Activated T-helper 2 cell treated with anti-CD3 and anti-CD28 coated beads, Interferon-gamma antibody, Interleukin-2, Interleukin-4, amounts not matched to agents 10 μg/mL and 5 μg/mL and 100 μg/mL, durations not matched to agents 14 hours and 24 hours and 36 hours (primary cell): ENCODE results near the gene CHRNA10. TPM values are rescaled to one million over a fixed set of nuclear protein-coding genes. Genes with fewer than 3 reads are reported as not detected.
A peak's percentile ranks its signal among the peaks of the same experiment; 100 is the strongest.

Experiments used
- DNase-seq: peaks from one replicate; pipeline ENCODE4 v3.0.0; 2021; ENCODE audit warnings: low spot score
- H3K27ac Mint-ChIP-seq: one replicate; pipeline ENCODE4 v1.8.0; 2021; ENCODE audit warnings: mixed read lengths
- H3K27me3 Mint-ChIP-seq: one replicate; pipeline ENCODE4 v1.8.0; 2021; ENCODE audit warnings: low read depth, mixed read lengths
- H3K36me3 Mint-ChIP-seq: one replicate; pipeline ENCODE4 v1.8.0; 2021; ENCODE audit warnings: low read depth, mixed read lengths
- H3K4me1 Mint-ChIP-seq: one replicate; pipeline ENCODE4 v1.8.0; 2021; ENCODE audit warnings: low read depth, mixed read lengths
- H3K4me3 Mint-ChIP-seq: one replicate; pipeline ENCODE4 v1.8.0; 2021; ENCODE audit warnings: low read depth, mild to moderate bottlenecking, moderate library complexity, mixed read lengths
- H3K9me3 Mint-ChIP-seq: one replicate; pipeline ENCODE4 v1.8.0; 2021; ENCODE audit warnings: mixed read lengths
- intact Hi-C: fragments of 100-400 bp; cut with micrococcal nuclease; formaldehyde crosslinking; loops from one replicate; pipeline ENCODE4 v1.15.1; 2023
- total RNA-seq: library from RNA; stranded (reverse); gene quantifications from 2 replicates; pipeline ENCODE4 v1.2.3, GENCODE V29; 2022

The CHRNA10 gene, protein sequence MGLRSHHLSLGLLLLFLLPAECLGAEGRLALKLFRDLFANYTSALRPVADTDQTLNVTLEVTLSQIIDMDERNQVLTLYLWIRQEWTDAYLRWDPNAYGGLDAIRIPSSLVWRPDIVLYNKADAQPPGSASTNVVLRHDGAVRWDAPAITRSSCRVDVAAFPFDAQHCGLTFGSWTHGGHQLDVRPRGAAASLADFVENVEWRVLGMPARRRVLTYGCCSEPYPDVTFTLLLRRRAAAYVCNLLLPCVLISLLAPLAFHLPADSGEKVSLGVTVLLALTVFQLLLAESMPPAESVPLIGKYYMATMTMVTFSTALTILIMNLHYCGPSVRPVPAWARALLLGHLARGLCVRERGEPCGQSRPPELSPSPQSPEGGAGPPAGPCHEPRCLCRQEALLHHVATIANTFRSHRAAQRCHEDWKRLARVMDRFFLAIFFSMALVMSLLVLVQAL
- total RNA-seq, result 2.2 and 2.4 TPM in 2 replicates

DNA sequence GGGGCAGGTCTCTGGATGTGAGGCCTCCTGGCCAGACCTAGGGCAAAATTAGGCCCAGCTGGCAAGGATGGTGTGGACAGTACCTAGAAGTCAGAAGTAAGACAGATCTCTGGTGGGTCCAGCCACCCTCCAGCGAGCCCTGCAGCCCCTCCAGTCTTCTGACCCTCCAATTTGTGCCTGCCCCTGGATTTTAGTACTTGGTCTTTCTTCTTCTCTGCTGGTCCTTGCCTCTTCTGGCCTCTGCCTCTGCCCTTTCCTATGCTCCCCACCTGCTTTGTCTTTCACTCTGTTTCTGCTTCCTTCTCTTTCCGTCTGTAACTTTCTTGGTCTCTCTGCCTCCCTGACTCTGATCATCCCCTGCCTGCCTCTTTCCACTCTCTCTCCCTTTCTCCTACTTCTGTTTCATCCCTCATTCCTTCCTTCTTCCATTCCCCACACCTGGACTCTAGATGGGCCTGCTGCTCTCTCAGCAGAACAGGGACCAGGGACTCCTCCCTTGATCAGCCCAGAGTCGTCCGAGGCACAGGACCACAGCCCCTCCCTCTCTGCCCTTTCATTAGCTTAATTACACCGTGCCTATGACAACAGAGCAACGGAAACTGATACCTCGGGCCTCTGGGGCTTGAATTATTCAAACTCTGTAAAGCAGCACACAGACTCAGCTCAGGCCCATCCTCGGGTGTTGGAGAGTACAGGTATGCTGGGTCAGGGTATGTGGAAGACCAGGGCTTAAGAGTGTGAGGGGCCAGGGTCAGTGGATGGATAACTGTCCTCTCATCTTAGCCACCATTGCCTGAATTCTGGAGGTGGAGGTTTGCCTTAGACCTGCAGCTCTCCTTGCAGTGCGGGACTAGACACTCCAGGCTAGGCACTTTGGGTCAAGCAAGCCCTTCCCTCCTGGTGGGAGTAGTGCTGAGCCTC, at the start of gene CHRNA10:
CHRNA10 (minus strand) TSS at position 51 of the 921 bp plus-strand sequence. CDS start 72 bp downstream, outside the sequence.
- Mint-ChIP-seq H3K9me3 (no peaks in the 10 kb centered on the region), H3K4me3 (no peak within 1 kb of the TSS), H3K4me1 (no peaks in the 10 kb centered on the region), H3K27ac (no peak within 1 kb of the TSS), H3K27me3 (no peaks in the 10 kb centered on the region), H3K36me3 (peaks cover 42% of the 10 kb centered on the region)
- DNase-seq, result no peak
- intact Hi-C loops, result no loop called here

DNA sequence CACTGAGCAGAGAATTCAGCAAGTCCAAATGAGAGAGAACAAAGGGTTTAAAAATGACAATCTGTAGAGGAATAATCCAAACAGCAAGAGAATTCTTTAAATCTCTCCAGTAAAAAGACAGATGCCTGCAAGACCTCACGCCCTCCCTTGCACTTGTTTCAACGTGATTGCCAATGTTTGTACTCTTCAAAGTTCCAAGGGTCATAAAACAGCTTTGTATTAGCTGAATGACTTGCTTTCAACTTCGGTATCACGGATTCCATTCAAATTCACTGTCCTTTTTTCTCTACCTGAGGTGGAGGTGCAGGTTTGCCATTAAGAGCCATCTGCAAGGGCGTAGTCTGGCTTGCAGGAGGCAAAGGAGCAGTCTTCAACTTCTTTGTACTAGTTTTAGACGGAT, 41.1 kb upstream of the CHRNA10 start:
- Mint-ChIP-seq H3K27ac (no peak overlapping the region), H3K4me1 (peaks cover 3% of the 10 kb centered on the region), H3K27me3 (no peaks in the 10 kb centered on the region), H3K36me3 (peaks cover 70% of the 10 kb centered on the region), H3K4me3 (no peak overlapping the region), H3K9me3 (no peaks in the 10 kb centered on the region)
- no peak for DNase-seq
- intact Hi-C loops, result no loop called here

DNA sequence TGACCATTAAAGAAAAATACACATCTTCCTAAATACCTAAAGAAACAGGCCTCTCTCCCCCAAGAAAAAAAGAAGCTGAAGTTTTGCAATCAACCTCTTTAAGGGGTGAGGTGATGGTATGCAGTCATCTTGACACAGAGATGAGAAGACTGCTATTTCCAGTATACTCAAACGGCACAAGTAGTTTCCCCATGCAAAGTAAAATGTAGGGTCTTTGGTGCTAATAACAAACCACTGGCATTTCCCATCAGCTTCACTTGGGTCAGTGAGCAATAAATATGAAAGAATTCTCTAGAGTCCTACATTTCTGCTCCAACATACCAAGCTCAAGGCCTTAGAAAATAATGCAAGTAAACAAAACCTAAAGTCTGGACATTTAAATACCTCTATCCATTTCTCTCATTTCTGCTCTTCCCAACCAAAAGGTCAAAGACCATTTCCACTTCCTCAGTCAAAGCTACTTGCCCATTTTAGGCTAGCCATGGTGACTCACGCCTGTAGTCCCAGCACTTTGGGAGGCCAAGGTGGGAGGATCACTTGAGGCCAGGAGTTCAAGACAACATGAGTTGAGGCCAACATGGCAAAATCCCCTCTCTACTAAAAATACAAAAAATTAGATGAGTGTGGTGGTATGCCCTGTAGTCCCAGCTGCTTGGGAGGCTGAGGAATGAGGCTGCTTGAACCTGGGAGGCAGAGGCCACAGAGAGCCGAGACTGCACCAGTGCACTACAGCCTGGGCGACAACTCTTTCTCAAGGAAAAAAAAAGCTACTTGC, 39.5 kb upstream of the CHRNA10 start:
- Mint-ChIP-seq H3K27me3 (no peaks in the 10 kb centered on the region), H3K4me1 (peaks cover 4% of the 10 kb centered on the region), H3K27ac (peak overlapping the region; percentile 76), H3K36me3 (peaks cover 72% of the 10 kb centered on the region), H3K9me3 (no peaks in the 10 kb centered on the region), H3K4me3 (no peak overlapping the region)
- no peak for DNase-seq
- intact Hi-C loops, result no loop called here

DNA sequence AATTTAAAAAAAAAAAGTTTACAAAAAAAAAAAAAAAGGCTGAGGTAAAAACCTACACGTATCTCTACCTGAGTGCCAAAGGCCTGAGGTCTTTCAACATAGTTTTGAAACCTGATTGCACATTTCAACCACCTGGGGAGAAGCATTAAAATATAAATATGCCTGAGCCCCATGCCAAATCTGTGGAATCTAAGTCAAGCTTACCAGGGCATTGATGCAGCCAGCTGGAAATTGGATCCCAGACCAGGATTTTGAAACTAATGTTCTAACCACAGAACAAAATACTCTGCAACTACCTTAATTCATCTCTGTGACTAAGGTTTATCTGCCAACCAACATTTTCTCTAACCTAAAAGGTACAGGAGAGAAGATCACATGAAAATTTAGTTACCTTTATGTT, 38.8 kb upstream of the CHRNA10 start:
- Mint-ChIP-seq H3K4me3 (no peak overlapping the region), H3K9me3 (no peaks in the 10 kb centered on the region), H3K27me3 (no peaks in the 10 kb centered on the region), H3K27ac (no peak overlapping the region), H3K36me3 (peaks cover 73% of the 10 kb centered on the region), H3K4me1 (peaks cover 4% of the 10 kb centered on the region)
- no peak for DNase-seq
- intact Hi-C loops, result no loop called here

DNA sequence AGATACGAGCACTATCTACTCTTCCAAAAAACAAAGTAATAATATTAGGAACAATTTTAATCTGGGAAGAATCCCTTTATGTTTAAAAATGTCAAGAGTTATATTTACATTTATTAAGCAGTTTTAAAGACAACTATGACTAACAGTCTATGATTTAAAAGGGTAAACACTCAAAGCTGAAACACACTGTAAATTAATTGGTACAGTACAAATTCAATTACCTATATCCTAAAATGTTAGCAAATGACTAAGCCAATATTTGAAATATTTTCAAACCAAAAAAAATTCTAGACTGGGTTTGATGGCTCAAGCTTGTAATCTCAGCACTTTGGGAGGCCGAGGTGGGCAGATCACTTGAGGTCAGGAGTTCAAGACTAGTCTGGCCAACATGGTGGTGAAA, 36.0 kb upstream of the CHRNA10 start:
- no peak for DNase-seq
- peaks cover 6% of the 10 kb centered on the region for H3K4me1 Mint-ChIP-seq
- peaks cover 69% of the 10 kb centered on the region for H3K36me3 Mint-ChIP-seq
- no peaks in the 10 kb centered on the region for H3K9me3 Mint-ChIP-seq
- H3K27ac Mint-ChIP-seq, result no peak overlapping the region
- H3K27me3 Mint-ChIP-seq, result no peaks in the 10 kb centered on the region
- no peak overlapping the region for H3K4me3 Mint-ChIP-seq
- intact Hi-C loops, result no loop called here

DNA sequence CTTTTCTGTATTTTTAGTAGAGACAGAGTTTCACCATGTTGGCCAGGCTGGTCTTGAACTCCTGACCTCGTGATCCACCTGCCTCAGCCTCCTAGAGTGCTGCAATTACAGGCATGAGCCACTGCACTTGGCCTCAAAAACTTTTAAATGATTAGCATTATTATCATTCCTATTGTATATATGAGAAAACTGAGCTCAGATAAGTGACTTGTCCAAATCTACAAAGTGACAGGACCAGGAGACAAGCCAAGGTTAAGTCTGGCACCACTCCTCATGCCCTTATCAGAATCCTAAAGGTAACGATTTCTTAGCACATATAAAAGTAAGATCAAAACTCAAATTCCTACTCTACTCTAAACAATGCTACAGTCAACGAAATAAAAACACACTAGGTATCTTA, 32.2 kb upstream of the CHRNA10 start:
- no peak for DNase-seq

DNA sequence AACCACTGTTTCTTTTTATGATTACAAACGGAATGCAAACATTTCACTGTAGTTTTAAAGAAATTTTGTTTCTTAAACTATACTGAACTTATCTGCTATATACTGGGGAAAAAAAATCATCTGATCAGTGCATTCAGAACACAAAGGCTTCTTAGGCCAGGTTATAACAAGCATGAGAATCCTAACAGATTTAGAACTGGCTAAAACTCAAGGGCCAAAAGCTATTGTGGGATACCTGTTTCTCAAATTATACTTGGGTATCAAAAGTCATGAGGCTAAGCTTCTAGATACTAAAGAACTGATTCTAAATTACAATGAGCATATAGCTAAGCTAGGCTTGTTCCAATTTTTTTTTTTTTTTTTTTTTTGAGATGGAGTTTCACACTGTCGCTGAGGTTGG, 29.7 kb upstream of the CHRNA10 start:
- intact Hi-C loops, result no loop called here
- H3K4me1 Mint-ChIP-seq, result peaks cover 2% of the 10 kb centered on the region

More for the DNA sequence above, 32.2 kb upstream of the CHRNA10 start:
- Mint-ChIP-seq H3K4me1 (peaks cover 4% of the 10 kb centered on the region), H3K27me3 (no peaks in the 10 kb centered on the region), H3K27ac (no peak overlapping the region), H3K36me3 (peaks cover 73% of the 10 kb centered on the region), H3K9me3 (no peaks in the 10 kb centered on the region), H3K4me3 (no peak overlapping the region)
- intact Hi-C loops, result no loop called here

DNA sequence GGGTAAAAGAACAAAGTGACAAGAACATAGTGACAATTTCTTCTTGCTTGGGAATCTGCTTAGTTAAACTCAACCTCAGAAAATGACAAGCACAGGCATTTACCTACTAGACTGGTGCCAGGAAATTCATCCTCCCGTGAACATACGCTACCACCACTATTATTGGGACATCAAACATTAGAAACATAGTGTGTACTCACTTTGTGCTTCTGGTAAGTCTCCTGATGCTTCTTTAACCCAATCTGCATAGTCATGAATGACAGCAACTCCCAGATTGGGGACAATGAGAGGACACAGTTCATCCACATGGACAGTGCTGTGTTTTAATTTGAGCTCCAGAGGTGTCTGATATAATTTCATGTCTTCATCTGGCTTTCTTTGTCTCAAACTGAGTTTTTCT, 29.2 kb upstream of the CHRNA10 start:
- H3K27ac Mint-ChIP-seq, result no peak overlapping the region
- H3K36me3 Mint-ChIP-seq, result peaks cover 70% of the 10 kb centered on the region
- DNase-seq, result no peak
- intact Hi-C loops, result no loop called here
- no peak overlapping the region for H3K4me3 Mint-ChIP-seq
- no peaks in the 10 kb centered on the region for H3K9me3 Mint-ChIP-seq
- peaks cover 2% of the 10 kb centered on the region for H3K4me1 Mint-ChIP-seq
- H3K27me3 Mint-ChIP-seq, result no peaks in the 10 kb centered on the region

More for the DNA sequence above, 29.7 kb upstream of the CHRNA10 start:
- Mint-ChIP-seq H3K27ac (no peak overlapping the region), H3K9me3 (no peaks in the 10 kb centered on the region), H3K36me3 (peaks cover 69% of the 10 kb centered on the region), H3K27me3 (no peaks in the 10 kb centered on the region), H3K4me3 (no peak overlapping the region)
- no peak for DNase-seq

DNA sequence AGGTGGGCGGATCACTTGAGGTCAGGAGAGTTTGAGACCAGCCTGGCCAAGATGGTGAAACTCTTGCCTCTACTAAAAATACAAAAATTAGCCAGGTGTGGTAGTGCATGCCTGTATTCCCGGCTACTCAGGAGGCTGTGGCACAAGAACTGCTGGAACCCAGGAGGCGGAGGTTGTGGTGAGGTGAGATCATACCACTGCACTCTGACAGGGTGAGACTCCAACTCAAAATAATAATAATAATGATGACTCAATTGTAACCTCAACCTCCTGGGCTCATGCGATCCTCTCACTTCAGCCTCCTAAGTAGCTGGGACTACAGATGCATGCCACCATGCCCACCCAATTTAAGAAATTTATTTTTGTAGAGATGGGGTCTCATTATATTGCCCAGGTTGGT, 15.6 kb upstream of the CHRNA10 start:
- DNase-seq, result no peak
- Mint-ChIP-seq H3K9me3 (no peaks in the 10 kb centered on the region), H3K27ac (no peak overlapping the region), H3K4me3 (no peak overlapping the region), H3K4me1 (peaks cover 8% of the 10 kb centered on the region), H3K27me3 (no peaks in the 10 kb centered on the region), H3K36me3 (peaks cover 67% of the 10 kb centered on the region)
- intact Hi-C loops, result no loop called here

DNA sequence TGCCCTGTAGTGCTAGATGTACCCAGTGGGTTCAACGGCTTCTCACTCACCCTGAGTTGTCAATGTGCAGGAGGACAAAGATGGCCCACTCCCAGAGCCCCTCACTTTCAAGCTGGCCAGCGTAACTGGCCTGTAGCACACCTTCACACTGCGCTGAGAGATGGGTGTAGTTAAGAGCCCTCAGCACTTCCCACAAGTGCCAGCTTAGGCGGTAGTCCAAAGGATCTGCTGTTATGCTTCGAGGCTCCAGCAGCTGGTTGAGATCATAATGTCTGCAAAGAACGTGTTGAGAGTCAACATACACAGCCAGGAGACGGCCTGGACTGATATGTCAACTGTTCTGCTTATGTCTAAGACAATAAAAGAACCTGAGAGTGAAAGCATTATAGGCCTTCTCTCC, 14.7 kb upstream of the CHRNA10 start:
- Mint-ChIP-seq H3K4me1 (peaks cover 8% of the 10 kb centered on the region), H3K27me3 (no peaks in the 10 kb centered on the region), H3K9me3 (no peaks in the 10 kb centered on the region), H3K27ac (no peak overlapping the region), H3K4me3 (no peak overlapping the region), H3K36me3 (peaks cover 70% of the 10 kb centered on the region)
- intact Hi-C loops, result no loop called here
- no peak for DNase-seq

DNA sequence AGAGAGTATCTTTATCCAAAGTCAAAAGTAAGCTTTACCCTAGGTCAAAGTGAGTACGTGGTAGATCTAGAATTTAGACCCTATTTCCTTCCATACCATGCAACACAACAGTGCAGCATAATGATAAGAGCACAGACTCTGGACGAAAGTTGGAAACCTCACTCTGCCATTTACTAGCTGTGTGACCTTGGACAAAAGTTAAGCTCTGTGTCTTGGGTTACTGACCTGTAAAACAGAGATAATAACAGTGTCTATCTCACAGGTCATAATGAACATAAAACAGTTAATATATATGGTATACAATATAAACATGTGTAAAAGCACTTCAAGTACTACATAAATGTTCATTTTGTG, 13.6 kb upstream of the CHRNA10 start:
- intact Hi-C loops, result no loop called here
- no peak overlapping the region for H3K27ac Mint-ChIP-seq
- DNase-seq, result no peak
- no peak overlapping the region for H3K4me3 Mint-ChIP-seq
- peaks cover 72% of the 10 kb centered on the region for H3K36me3 Mint-ChIP-seq
- H3K9me3 Mint-ChIP-seq, result no peaks in the 10 kb centered on the region
- H3K27me3 Mint-ChIP-seq, result no peaks in the 10 kb centered on the region
- peaks cover 8% of the 10 kb centered on the region for H3K4me1 Mint-ChIP-seq

DNA sequence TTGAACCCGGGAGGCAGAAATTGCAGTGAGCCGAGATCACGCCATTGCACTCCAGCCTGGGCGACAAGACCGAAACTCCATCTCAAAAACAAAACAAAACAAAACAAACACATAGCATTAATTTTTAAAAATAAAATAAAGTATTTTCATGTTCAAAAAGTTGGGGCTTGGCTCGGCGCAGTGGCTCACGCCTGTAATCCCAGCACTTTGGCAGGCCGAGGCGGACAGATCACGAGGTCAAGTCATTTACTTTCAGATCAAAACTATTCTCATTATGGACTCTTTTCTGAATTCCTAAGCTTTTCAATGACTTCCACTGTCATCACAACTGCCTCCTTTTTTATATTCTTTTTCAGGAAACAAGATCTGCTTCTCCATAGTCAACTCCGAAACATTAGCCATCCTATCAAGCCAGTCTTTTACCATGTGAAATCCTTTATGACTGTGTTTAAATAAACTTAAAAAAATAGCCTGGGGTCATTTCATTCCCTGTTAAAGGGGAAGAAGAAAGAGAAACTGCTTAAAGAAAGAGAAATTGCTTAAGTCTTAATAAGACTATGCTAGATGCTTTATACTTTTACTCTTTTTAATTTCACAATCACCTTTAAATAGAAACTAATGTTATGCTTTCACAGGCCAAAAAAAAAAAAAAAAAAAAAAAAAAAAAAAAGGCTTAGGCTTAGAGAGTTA, 13.1 kb upstream of the CHRNA10 start:
- peaks cover 8% of the 10 kb centered on the region for H3K4me1 Mint-ChIP-seq
- intact Hi-C loops, result no loop called here
- H3K9me3 Mint-ChIP-seq, result no peaks in the 10 kb centered on the region
- H3K27me3 Mint-ChIP-seq, result no peaks in the 10 kb centered on the region
- no peak overlapping the region for H3K4me3 Mint-ChIP-seq
- DNase-seq, result no peak
- no peak overlapping the region for H3K27ac Mint-ChIP-seq
- peaks cover 77% of the 10 kb centered on the region for H3K36me3 Mint-ChIP-seq
